ENCODE results near the gene F3.

The F3 gene

DNA sequence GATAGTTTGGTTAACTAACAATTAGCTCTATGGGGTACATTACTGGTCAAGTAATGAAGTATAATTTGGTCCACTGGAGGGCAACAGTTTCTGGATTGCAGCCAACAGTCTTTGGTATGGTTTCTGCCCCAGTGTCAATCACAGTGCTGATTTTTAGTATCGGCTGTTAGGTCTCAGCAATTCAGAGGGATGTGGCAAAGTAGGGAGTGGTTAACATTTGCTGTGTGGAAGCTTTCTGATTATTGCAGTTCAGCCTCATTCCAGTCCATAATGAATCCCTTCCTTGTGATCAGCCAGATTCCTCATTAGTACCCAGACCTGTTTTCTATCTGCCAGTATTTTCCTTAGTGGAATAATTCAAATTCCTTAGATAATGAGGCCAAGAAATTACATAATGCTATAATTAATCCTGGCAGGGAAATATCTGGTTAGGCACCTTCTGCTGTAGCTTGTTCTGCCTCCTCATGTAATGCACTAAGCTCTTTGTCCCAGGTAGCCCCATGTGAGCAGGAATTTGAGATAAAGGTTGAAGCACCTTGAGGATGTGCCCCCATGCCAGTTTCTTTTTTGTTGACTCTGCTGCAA lies 14.0 kb downstream of the F3 start:
- DNase-seq (ENCODE audit: low read depth, low spot score), result no peak

GRCh38 chr1:94526152-94526980 lies 15.2 kb downstream of the F3 start:
- DNase-seq (ENCODE audit: low read depth, low spot score), result no peak

- DNase-seq (ENCODE audit: low read depth, low spot score), result no peak
Observed at GRCh38 chr1:94524531-94524930, 17.0 kb downstream of the F3 start.

- DNase-seq (ENCODE audit: low read depth, low spot score), result no peak
Observed at GRCh38 chr1:94522304-94522703, 19.3 kb downstream of the F3 start.

- DNase-seq (ENCODE audit: low read depth, low spot score), result no peak
Observed at GRCh38 chr1:94519351-94519750, 22.2 kb downstream of the F3 start.

DNA sequence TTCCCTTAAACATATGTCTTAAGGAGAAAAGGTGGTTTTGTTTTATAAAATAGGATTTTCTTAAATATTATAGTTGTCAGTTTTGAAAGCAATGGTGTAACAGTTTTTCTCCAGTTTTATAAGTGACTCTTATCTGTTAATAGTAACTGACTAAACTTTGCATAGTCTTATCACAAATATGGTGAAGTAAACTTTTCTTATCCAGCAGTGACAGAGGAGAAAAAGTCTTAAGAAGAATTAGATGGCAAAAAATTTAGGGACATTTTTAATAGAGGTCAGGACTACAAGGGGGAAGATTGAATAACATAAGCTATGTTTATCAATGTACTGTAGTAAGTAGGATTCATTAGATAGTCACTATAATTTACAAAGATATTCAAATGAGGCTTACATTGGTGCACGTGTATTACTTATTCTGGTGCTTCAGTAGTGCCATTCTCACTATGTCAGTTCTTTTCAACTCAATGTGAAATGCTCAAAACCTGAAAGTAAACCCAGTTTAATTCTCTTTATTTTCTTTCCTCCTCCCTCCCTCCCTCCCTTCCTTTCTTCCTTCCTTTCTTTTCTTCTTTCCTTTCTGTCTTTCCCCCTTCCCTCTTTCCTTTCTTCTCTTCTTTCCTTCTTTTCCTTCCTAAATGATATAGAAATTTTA lies 26.1 kb downstream of the F3 start:
- no peak for DNase-seq (ENCODE audit: low read depth, low spot score)

DNA sequence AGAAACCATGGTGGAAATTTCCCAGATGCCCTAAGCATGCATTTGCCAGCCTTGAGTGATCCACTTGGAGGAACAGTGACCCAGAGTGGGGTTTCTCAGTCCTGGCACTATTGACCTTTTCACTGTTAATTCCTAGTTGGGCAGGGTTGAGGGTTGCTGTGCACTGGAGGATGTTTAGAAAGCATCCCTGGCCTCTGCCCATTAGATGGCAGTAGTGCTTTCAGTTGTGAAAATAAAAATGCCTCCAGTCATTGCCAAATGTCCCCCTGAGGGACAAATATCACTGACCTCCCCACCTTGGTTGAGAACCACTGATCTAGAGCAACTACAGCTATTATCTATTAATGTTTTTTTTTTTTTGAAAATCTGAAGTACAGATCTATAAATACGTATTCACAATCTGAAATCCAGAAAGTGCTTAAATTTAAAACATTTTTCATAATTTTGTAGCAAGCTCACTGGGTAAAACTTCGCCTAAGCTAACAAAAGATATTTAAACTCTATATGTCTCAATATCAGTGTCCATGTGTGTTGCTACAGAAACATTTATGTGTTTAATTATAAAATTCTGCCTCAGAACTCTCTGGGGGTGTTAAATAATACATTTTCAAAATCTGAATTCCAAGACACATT lies 27.3 kb downstream of the F3 start:
- DNase-seq (ENCODE audit: low read depth, low spot score), result no peak

DNA sequence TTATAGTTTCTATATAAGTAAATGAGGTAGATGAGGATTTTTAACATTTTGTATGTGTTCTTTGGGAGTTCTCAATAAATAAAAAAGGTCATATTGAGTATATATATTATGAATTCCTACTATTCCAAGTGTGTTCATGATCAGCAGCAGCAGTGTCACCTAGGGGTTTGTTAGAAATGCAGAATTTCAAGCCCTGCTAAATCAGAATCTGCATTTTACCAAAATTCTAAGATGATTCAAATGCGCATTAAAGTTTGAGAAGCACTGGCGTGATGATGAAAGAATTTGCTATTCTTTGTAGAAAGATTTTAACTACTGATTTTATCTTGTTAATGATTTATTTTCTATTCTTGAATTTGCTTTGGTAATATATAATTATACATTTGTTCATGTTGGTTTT lies 28.7 kb downstream of the F3 start:
- DNase-seq (ENCODE audit: low read depth, low spot score), result no peak

GRCh38 chr1:94504601-94505000 lies 37.0 kb downstream of the F3 start:
- DNase-seq (ENCODE audit: low read depth, low spot score), result no peak

GRCh38 chr1:94503153-94503552 lies 38.4 kb downstream of the F3 start:
- no peak for DNase-seq (ENCODE audit: low read depth, low spot score)

- DNase-seq (ENCODE audit: low read depth, low spot score), result no peak
Observed at GRCh38 chr1:94501935-94502334, 39.6 kb downstream of the F3 start.

DNA sequence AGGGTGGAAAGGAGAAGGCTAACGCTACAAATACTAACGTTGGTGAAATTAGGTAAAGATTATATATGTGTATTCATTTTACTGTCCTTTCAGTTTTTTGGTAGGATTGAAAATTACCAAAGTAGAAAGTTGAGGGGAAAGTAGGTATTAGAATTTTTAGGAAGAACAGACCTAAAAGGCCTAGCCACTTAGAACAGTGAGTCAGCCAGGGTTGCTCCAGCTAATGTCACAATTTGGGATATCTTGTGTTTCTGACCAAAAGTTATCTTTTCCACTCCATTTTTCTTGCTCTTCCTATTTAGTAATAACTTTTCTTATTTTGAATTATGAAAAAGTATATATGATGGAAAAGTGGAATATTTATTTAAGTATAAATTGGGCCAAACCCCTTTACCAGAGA lies 40.1 kb downstream of the F3 start:
- DNase-seq (ENCODE audit: low read depth, low spot score), result no peak

GRCh38 chr1:94496076-94496755 lies 45.3 kb downstream of the F3 start:
- DNase-seq (ENCODE audit: low read depth, low spot score), result no peak

GRCh38 chr1:94490556-94490955 lies 51.0 kb downstream of the F3 start:
- peak; percentile 5 for DNase-seq (ENCODE audit: low read depth, low spot score)

- DNase-seq (ENCODE audit: low read depth, low spot score), result no peak
Observed at GRCh38 chr1:94486990-94487389, 54.6 kb downstream of the F3 start.

DNA sequence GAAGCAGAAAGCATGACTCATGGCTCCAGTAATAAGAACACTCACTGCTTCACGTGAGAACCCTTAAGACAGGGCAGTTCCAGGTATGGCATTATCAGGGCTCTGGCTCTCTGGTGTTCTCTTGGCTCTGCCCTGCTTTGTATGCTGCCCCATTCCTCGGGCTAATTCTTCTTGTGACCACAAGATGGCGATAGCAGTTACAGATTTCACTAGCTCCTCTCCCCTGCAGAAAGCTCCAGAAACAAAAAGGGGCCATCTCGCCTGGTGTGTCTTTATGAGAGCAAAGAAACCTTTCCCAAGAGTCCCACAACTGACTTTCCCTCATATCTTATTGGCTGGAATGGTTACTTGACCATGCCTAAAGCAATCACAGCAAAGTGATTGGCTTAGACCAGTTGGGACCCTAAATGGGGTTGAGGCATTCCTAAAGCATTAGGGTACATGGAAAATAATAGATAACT lies 60.1 kb downstream of the F3 start:
- DNase-seq (ENCODE audit: low read depth, low spot score), result peak; percentile 21

- no peak for DNase-seq (ENCODE audit: low read depth, low spot score)
Observed at GRCh38 chr1:94479682-94480081, 61.9 kb downstream of the F3 start.
